Fibroblast of pulmonary artery (primary cell): ENCODE measurements around the gene LRRC2.
"Not testable (repeated sequence)": the region's sequence is repeated elsewhere in the genome, so short reads cannot be mapped to it uniquely, and the experiment has no call there.

Experiments used
- DNase-seq: peaks from one replicate; pipeline ENCODE4 v3.0.0-alpha.2; 2010; ENCODE audit warnings: low read depth
- H3K4me3 ChIP-seq: replicated peaks from 2 replicates; pipeline ENCODE4 v1.5.1; 2011; ENCODE audit warnings: low read depth, mild to moderate bottlenecking, control low read depth, low read length, moderate library complexity
- TF ChIP-seq, protein P1 (sequence below): IDR thresholded peaks from 2 replicates; pipeline ENCODE4 v1.5.1; 2011; ENCODE audit warnings: mild to moderate bottlenecking, control low read depth, low read length, inconsistent platforms; ENCODE audit errors: missing control alignments

Gene LRRC2

DNA sequence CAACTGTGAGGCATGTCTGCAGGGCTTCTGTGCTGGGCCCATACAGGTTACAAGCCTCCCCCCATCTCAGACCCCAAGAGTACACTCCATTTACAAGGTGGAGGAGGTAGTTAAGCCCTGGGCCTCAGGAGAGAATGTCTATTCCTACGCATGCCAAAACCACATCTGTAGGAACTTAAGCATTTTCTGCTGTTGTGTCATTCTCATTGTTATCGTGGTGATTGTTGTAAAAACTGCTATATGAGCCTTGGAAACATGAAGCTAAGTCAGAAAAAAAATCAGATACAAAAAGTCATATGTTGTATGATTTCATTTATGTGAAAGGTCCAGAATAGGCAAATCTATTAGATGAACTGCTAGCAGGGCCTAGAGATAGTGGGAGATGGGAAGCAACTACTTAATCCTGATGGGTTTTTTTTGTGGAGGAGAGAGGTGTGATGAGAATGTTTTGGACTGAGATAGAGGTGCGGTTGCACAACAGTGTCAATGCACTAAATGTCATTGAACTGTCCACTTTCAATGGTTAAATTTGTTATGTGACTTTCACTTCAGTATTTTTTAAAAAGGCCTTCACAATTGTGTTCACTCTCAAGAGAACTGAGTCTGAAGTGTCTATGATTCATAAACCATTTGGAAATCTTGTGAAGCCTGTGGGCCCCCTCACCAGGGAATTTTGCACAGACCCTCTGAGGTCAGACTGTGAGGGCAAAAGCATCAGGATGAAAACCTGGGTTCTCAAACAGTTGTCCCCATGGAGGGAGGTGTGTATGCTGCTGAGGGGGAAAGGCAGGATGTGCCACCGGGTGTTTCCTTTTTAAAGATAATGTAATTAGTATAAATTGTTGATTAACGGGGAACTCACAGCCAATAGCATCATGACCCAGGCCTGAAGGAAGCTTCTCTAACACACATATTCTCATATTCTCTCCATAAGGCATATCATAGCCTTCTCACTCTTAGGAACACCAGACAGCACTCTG lies 65.2 kb downstream of the LRRC2 start:
- TF ChIP-seq, protein P1, sequence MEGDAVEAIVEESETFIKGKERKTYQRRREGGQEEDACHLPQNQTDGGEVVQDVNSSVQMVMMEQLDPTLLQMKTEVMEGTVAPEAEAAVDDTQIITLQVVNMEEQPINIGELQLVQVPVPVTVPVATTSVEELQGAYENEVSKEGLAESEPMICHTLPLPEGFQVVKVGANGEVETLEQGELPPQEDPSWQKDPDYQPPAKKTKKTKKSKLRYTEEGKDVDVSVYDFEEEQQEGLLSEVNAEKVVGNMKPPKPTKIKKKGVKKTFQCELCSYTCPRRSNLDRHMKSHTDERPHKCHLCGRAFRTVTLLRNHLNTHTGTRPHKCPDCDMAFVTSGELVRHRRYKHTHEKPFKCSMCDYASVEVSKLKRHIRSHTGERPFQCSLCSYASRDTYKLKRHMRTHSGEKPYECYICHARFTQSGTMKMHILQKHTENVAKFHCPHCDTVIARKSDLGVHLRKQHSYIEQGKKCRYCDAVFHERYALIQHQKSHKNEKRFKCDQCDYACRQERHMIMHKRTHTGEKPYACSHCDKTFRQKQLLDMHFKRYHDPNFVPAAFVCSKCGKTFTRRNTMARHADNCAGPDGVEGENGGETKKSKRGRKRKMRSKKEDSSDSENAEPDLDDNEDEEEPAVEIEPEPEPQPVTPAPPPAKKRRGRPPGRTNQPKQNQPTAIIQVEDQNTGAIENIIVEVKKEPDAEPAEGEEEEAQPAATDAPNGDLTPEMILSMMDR: no peak
- no peak overlapping the region for H3K4me3 ChIP-seq
- DNase-seq: peak; percentile 87

DNA sequence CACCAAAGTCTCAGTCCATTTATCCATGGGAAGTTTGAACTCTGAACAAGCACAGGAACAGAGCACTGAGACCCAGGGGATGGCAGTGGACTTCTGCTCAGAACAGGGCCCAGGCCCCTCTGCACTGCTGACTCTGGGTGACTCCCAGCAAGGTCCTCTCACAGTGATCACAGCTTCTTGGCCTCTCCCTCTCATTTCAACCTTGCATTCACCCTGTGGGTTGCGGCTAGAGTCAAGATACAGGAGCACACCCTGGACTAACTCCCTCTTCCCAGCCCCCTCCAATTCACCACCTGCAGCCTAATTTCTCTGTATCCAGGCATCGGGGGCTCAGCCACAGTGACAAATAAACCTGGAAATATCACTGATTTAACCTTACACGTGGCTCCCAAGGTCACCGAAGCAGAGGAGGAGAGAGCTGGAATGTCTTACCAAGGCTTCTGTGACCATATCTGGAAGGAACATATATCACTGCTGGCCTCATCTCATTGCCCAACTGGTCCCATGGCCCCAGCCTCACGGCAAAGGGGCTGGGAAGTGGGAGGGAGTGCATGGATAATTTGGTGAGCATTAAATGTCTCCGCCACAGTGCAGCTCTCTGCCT lies 67.1 kb downstream of the LRRC2 start:
- H3K4me3 ChIP-seq: no peak overlapping the region
- TF ChIP-seq, protein P1: no peak
- no peak for DNase-seq

DNA sequence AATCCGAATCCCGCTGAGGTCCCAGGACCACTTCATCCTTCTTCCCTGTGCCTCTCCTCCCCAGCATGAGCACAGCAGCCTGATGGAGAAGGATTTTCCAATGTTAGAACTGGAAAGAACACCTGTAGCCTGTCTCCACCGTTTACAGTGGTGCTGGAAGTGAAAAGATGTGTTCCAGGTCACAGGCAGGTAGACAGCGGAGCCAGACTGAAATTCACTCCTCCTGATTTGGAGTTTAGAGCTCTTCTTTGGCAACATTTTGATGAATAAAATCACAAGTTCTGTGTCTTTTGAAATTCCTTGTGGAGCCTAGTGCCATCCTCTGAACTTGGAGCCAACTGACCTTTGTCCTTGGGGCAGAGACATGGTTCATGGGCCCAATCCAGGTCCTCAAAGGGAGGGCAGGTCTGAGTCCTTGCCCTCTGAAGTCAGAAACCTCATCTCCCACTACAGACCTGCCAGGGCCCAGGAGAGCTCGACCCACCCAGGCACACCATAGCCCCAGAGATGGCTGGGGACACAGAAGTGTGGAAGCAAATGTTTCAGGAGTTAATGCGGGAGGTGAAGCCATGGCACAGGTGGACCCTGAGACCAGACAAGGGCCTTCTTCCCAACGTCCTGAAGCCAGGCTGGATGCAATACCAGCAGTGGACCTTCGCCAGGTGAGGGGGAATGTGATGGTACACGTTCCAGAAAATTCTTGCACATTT lies 68.4 kb downstream of the LRRC2 start, which contains the start of gene RTP3:
Gene RTP3 (plus strand): TSS at position 421 of the 710 bp plus-strand sequence. CDS start 87 bp downstream, at position 508.
- TF ChIP-seq, protein P1: no peak

DNA sequence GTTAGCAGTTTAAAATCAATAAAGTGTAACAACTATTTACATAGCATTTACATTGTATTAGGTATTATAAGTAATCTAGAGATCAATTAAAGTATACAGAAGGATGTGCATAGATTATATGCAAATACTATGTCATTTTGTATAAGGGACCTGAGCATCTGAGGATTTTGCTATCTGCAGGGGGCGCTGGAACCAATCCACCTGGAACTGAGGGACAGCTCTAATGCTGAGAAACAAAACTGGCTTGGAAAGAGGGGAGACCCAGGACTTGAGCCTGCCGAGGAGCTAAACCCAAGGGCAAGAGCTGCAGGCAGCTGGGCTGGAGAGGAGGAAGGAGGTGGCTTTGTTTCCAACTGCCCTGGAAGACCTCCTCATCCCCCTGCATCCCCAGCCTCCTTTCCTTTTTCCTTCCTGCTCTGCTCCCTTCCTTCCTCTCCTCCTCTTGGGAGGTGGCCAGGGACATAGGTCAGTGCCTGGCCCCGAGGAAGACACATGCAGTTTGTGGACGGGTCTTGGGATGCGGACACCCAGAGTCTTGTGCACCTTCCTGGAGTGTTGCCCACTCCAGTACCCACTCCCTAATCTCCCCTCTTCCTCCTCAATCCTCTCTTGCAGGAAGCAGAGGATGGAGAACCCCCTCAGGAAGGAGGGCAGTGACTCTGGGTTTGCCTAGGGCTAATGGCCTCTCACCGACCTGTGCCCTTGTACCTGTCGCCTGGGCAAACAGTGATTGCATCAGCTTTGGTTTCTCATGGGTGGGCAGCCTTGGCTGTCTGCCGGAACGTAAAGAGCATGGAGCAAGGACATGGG lies 69.2 kb downstream of the LRRC2 start:
- no peak overlapping the region for H3K4me3 ChIP-seq
- TF ChIP-seq, protein P1: peak; percentile 44
- DNase-seq: peak; percentile 23

More for the DNA sequence above, 68.4 kb downstream of the LRRC2 start, which contains the start of gene RTP3:
- no peak within 1 kb of the TSS for H3K4me3 ChIP-seq
- no peak for DNase-seq

- H3K4me3 ChIP-seq: no peak overlapping the region
- DNase-seq: peak; percentile 30
- TF ChIP-seq, protein P1: no peak
Measured at GRCh38 chr3:46495901-46496456, 70.1 kb downstream of the LRRC2 start.

- not testable (repeated sequence) for DNase-seq
Measured at GRCh38 chr3:46494491-46494890, 71.6 kb downstream of the LRRC2 start.

More at GRCh38 chr3:46494491-46494890, 71.6 kb downstream of the LRRC2 start:
- H3K4me3 ChIP-seq: not testable (repeated sequence)
